Activated CD4-positive, alpha-beta T cell treated with anti-CD3 and anti-CD28 coated beads, Interleukin-2, amount 50 U/mL, for 16 hours (primary cell): ENCODE measurements around the gene RAP1GAP2.
"Not testable (repeated sequence)": the region's sequence is repeated elsewhere in the genome, so short reads cannot be mapped to it uniquely, and the experiment has no call there.

Source experiments
- DNase-seq: peaks from one replicate; pipeline ENCODE4 v3.0.0-alpha.2; 2020

The RAP1GAP2 gene

GRCh38 chr17:2978116-2978515 is 181.9 kb downstream of the RAP1GAP2 start:
- DNase-seq = no peak

DNA sequence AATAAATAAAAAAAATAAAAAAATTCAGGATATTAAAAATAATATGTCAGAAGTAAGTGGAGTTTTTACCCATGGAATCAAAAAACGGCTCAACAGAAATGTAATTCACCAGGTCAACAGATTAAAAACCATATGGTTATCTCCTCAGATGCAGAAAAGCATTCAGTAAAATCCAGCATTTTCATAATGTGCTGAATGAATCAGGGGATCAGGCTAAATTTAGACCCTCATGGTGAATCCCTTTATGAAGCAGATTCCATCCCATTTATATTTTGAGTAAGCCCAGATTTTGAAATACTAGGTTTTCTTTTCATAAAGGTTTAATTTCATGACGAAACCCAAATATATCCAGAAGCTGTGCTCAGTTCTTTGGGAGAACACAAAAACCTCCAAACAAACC is 182.8 kb downstream of the RAP1GAP2 start:
- no peak for DNase-seq

- DNase-seq = no peak
These were observed 184.1 kb downstream of the RAP1GAP2 start for GRCh38 chr17:2980211-2980903.

- DNase-seq = no peak
These were observed 184.6 kb downstream of the RAP1GAP2 start for GRCh38 chr17:2980904-2981246.

GRCh38 chr17:2981325-2981724 is 185.1 kb downstream of the RAP1GAP2 start:
- no peak for DNase-seq

- no peak for DNase-seq
These were observed 186.6 kb downstream of the RAP1GAP2 start for GRCh38 chr17:2982854-2983253.

DNA sequence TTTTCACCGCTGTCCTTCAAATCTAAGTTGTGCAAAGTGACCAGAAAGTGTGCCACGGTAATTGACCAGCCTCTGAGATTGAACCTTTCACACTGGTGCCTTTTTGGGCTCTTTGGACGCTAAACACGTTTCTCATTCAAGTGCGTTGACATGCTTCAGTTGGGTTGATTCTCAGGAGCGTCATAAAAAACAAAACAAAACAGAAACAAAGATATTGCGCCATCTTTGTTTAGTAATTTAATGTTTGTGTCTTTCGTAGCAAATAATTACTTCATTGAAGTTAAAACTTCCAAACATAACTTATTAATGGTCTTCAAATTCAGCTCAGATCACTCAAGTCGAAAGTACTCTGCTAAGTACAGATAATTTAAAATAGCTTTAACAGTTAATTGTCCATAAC is 187.0 kb downstream of the RAP1GAP2 start:
- DNase-seq = no peak

GRCh38 chr17:2985318-2985717 is 189.1 kb downstream of the RAP1GAP2 start:
- no peak for DNase-seq

GRCh38 chr17:2986925-2987324 is 190.7 kb downstream of the RAP1GAP2 start:
- DNase-seq = no peak

DNA sequence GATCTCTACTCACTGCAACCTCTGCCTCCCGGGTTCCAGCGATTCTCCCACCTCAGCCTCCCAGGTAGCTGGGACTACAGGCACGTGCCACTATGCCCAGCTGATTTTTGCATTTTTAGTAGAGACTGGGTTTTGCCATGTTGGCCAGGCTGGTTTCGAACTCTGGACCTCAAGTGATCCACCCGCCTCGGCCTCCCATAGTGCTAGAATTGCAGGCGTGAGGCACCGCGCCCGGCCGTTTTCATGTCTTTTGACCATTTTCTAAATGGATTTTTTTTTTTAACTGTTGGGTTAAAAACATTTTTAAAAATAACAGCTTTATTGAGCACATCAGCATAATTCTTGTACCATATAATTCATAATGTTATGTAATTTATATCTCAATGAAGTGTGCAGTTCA is 193.2 kb downstream of the RAP1GAP2 start:
- DNase-seq = not testable (repeated sequence)

GRCh38 chr17:2989855-2990254 is 193.6 kb downstream of the RAP1GAP2 start:
- DNase-seq = no peak

GRCh38 chr17:2990396-2990795 is 194.2 kb downstream of the RAP1GAP2 start:
- DNase-seq = no peak

GRCh38 chr17:2991396-2992180 is 195.3 kb downstream of the RAP1GAP2 start:
- DNase-seq = not testable (repeated sequence)

DNA sequence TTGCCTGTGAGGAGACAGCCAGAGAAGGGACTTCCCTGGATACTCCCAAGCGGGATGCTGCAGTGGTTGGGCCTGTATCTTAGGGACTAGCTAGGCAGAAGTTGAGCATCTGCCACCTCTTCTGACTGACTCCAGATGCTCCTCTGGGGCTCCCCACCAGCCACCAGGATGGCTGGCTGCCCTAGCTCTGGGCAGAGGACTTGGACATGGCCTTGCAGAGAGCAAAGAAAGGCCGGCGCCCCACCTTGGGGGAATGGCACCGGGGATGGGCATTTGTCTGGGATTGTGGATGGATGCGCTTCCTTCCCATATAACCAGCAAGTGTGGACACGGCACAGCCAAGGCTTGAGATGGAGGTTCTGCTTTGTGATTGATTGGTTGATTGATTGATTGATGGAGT is 198.2 kb downstream of the RAP1GAP2 start:
- no peak for DNase-seq

DNA sequence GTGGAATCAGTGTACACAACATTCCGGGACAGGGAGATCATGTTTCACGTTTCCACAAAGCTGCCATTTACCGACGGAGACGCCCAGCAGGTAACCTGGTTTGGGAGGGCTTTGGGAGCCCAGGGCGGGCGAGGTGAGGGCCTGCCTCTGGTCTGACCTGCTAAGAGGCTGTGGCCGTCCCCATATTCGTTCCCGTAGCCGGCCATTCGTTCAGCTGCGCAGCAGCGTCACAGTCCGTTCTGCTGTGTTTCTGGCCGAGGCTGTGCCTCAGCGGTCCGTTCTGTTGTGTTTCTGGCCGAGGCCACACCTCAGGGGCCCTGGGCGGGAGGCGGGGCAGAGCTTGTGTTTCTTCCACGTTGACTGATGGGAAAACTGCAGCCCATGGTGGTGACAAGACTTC is 199.1 kb downstream of the RAP1GAP2 start:
- DNase-seq = no peak

DNA sequence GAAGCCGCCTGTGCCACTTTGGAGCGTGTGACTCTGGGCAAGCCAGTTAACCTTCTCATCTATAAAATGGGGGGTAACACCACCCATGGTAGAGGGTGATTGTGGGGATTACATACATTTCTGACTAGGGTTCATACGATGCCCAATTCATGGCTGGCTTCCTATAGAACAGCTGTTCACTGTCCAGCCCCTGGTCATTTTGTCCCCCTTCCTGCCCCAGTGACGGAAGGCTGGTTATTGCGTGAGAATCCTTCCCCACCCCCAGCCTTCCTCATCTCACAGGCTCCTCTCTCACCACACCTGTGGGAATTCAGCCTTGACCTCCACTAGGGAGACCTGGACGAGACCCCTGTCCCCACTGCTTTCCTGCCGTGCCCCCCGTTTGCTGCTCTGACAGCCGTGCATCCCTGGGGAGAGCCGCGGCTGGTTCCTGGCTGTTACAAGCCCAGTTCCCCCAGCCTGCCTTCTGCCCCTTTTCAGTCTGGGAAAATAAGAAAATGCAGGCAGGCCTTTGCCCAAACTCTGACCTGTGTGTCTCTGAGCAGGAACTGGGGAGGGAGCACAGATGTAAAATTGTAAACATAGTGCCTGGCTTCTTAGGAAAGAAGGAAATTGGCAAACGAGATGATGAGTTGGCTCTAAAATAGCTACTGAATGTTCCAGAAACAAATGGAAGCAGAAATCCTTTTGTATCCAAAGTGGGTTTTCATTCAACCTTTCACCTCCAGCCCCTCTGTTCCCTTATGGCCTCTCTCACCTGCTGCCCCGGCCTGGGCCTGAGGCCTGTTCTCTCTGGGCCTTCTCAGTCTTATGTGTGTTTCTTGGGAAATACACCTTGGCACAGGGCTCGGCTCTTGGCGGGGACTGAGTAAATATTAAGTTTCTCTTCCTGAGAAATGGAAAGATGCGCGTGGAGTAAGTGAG is 199.9 kb downstream of the RAP1GAP2 start:
- no peak for DNase-seq

DNA sequence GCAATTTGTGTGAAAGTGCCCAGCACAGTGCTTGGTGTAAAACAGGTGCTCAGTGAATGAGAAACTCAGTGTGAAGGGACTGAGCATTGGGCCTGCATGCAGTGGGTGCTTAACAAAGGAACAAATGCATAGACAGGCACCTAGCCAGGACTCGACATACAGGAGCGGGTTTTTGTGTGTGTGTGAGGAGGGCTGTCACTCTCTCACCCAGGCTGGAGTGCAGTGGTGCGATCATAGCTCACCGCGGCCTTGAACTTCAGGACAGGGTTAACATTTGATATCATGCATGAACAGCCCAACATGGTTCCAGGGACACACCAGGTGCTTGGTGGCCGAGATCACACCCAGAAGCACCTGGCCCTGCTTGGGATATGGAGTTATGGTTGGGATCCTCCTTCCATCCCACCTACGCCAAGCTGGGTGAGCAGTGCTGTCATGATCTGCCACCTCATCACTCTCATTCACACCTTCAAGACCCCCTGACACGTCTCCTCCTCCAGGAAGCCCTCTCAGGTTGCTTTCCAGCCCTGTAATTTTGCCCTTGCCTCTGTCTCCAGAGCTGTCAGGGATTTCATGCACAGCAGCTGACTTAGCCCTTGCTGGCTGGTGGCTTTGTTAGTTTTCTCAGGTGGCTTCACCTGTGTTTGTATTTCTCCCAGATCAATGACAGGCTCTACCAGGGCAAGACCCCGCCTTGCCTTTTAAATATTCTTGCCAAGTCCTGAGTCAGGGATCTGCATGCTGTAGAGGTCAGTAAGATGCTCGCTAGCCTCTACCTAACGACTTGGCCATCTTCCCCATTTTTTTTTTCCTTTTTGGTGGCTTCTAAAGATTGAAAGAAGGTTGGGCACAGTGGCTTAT is 200.8 kb downstream of the RAP1GAP2 start:
- no peak for DNase-seq

DNA sequence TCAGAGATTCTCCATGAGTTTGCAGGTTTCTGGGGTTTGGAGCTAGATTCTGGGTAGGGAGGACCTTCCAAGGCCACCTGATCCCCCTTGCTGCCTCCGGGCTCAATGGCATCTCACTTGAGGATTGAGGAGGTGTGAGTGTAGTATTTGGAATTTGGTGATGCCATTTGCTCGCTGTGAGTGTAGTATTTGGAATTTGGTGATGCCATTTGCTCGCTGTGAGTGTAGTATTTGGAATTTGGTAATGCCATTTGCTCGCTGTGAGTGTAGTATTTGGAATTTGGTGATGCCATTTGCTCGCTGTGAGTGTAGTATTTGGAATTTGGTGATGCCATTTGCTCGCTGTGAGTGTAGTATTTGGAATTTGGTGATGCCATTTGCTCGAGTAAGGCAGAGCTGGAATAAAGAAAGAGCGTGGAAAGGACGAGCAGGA is 202.2 kb downstream of the RAP1GAP2 start:
- DNase-seq = not testable (repeated sequence)

DNA sequence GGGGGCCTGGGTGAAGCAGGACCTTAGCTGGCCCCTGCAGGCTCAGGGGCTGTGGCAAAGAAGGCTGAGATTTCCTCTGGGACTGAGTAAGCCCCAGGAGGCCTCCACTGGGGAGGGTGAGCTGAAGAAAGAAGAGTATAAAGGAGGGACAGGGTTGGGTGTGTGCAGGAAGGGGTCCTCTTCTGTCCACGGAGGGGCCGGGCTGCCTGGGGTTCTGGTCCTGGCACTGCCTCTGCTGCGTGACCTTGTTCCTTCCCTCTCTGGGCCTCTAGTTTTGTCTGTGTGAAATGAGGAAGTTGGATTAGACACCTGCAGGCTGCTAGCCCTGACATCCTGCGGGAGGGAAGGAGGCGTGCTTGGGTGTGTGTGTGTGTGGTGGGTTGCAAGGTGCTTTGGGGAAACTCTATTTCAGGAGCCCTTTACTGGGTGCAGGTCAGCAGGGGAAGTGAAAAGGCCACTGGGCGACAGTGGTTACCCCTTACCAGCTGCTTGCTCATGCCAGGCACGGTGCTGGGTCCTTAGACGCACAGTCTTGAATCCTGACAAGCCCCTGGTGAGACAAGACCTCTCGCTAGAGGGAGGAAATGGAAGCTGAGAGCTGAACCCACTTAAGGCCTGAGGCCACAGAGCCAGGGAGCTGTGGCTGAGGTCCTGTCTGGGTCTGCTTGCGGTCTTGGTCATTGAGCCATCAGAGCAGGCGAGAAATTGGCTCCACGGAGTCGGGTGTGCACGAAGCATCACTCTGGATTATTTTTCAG is 206.5 kb downstream of the RAP1GAP2 start:
- DNase-seq = no peak

- DNase-seq = no peak
These were observed 207.3 kb downstream of the RAP1GAP2 start for GRCh38 chr17:3003296-3004149.
